Measurements from ENCODE around the gene KIR2DL3.
"Not testable (repeated sequence)": the region's sequence is repeated elsewhere in the genome, so short reads cannot be mapped to it uniquely, and the experiment has no call there.

DNA sequence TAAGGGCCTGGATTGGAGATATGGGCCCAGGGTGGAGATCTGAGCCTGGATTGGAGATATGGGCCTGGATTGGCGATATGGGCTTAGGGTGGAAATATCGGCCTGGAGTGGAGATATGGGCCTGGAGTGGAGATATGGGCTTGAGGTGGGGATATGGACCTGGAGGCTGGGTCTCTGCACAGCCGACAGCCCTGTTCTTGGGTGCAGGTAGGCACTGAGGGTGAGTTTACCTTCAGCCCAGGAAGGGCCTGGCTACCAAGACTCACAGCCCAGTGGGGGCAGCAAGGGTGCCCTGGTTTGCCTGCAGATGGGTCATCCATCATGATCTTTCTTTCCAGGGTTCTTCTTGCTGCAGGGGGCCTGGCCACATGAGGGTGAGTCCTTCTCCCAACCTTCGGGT, 32.2 kb downstream of the KIR2DL3 start:
- not testable (repeated sequence) for TF ChIP-seq ZNF488 (tag by site-specific recombination; IDR thresholded peaks at IDR 0.05); HOXA7 (CRISPR knock-in tag; IDR thresholded peaks at IDR 0.05; ENCODE audit: borderline replicate concordance); YY1 (tag by site-specific recombination; IDR thresholded peaks at IDR 0.05); ZNF433 (tag by site-specific recombination; IDR thresholded peaks at IDR 0.05; ENCODE audit: low read depth); SP2 (tag by site-specific recombination; IDR thresholded peaks at IDR 0.05); TCF7L2 (IDR thresholded peaks at IDR 0.05; ENCODE audit: borderline replicate concordance, low read depth, low read length); ZNF341 (tag by site-specific recombination; IDR thresholded peaks at IDR 0.05; ENCODE audit: low read depth); MYNN (tag by site-specific recombination; IDR thresholded peaks at IDR 0.05; ENCODE audit: borderline replicate concordance); ZNF18 (tag by site-specific recombination; IDR thresholded peaks at IDR 0.05); ZNF114 (tag by site-specific recombination; IDR thresholded peaks at IDR 0.05); BCL11A (tag by site-specific recombination; IDR thresholded peaks at IDR 0.05; ENCODE audit: low read depth); ZNF561 (tag by site-specific recombination; IDR thresholded peaks at IDR 0.05; ENCODE audit: borderline replicate concordance)
- TF ChIP-seq, protein P1, sequence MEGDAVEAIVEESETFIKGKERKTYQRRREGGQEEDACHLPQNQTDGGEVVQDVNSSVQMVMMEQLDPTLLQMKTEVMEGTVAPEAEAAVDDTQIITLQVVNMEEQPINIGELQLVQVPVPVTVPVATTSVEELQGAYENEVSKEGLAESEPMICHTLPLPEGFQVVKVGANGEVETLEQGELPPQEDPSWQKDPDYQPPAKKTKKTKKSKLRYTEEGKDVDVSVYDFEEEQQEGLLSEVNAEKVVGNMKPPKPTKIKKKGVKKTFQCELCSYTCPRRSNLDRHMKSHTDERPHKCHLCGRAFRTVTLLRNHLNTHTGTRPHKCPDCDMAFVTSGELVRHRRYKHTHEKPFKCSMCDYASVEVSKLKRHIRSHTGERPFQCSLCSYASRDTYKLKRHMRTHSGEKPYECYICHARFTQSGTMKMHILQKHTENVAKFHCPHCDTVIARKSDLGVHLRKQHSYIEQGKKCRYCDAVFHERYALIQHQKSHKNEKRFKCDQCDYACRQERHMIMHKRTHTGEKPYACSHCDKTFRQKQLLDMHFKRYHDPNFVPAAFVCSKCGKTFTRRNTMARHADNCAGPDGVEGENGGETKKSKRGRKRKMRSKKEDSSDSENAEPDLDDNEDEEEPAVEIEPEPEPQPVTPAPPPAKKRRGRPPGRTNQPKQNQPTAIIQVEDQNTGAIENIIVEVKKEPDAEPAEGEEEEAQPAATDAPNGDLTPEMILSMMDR (tag by site-specific recombination; IDR thresholded peaks at IDR 0.05) = not testable (repeated sequence)
- TF ChIP-seq, protein P2, sequence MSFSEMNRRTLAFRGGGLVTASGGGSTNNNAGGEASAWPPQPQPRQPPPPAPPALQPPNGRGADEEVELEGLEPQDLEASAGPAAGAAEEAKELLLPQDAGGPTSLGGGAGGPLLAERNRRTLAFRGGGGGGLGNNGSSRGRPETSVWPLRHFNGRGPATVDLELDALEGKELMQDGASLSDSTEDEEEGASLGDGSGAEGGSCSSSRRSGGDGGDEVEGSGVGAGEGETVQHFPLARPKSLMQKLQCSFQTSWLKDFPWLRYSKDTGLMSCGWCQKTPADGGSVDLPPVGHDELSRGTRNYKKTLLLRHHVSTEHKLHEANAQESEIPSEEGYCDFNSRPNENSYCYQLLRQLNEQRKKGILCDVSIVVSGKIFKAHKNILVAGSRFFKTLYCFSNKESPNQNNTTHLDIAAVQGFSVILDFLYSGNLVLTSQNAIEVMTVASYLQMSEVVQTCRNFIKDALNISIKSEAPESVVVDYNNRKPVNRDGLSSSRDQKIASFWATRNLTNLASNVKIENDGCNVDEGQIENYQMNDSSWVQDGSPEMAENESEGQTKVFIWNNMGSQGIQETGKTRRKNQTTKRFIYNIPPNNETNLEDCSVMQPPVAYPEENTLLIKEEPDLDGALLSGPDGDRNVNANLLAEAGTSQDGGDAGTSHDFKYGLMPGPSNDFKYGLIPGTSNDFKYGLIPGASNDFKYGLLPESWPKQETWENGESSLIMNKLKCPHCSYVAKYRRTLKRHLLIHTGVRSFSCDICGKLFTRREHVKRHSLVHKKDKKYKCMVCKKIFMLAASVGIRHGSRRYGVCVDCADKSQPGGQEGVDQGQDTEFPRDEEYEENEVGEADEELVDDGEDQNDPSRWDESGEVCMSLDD (tag by site-specific recombination; IDR thresholded peaks at IDR 0.05) = not testable (repeated sequence)

All from HEK293 (cell line).